Activated CD8-positive, alpha-beta memory T cell treated with anti-CD3 and anti-CD28 coated beads for 36 hours (primary cell): ENCODE data around the gene LIF. TPM values are rescaled to one million over a fixed set of nuclear protein-coding genes. Genes with fewer than 3 reads are reported as not detected.

Source experiments
- CTCF ChIA-PET: fragments of 350-600 bp; sonication (Branson Sonifier 250); formaldehyde crosslinking; loops from one replicate; lab custom pipeline; 2021; ENCODE audit warnings: antibody characterized with exemption; lab: Charles Lee
- POLR2A ChIA-PET: fragments of 350-600 bp; sonication (Branson Sonifier 250); formaldehyde crosslinking; loops from one replicate; lab custom pipeline; 2021; ENCODE audit warnings: antibody characterized with exemption; lab: Charles Lee
- total RNA-seq, 2 experiments: library from RNA; stranded (reverse); gene quantifications; one replicate each; pipeline ENCODE4 v1.2.3, GENCODE V29; 2021

Gene LIF
- total RNA-seq, 2 experiments from 2014 or later: 121 to 128 TPM

GRCh38 chr22:30253205-30253852 lies 6.8 kb upstream of the LIF start:
- POLR2A ChIA-PET: no interaction called here
- CTCF ChIA-PET: interaction anchor here (1.2 to 1.3 kb wide), 2 partner anchors 10 to 34 kb away, joined by 3 to 6 read pairs; no protein-coding TSS in a partner anchor

GRCh38 chr22:30252411-30253204 lies 6.0 kb upstream of the LIF start:
- ChIA-PET CTCF (no interaction called here), POLR2A (interaction anchor here (0.6 kb wide), 1 partner anchor 15 kb away, joined by 3 read pairs; no protein-coding TSS in a partner anchor)

GRCh38 chr22:30251711-30252110 lies 5.2 kb upstream of the LIF start:
- POLR2A ChIA-PET: interaction anchor here (0.6 kb wide), 1 partner anchor 16 kb away, joined by 3 read pairs; no protein-coding TSS in a partner anchor

GRCh38 chr22:30250661-30251267 lies 4.2 kb upstream of the LIF start:
- ChIA-PET POLR2A (no interaction called here), CTCF (interaction anchor here (1.5 to 2.0 kb wide), 3 partner anchors 9 to 142 kb away, joined by 3 to 11 read pairs (median 8); no protein-coding TSS in a partner anchor)

More at GRCh38 chr22:30251711-30252110, 5.2 kb upstream of the LIF start:
- CTCF ChIA-PET: interaction anchor here (1.5 to 2.0 kb wide), 3 partner anchors 8 to 143 kb away, joined by 3 to 11 read pairs (median 8); no protein-coding TSS in a partner anchor

GRCh38 chr22:30250039-30250565 lies 3.5 kb upstream of the LIF start:
- CTCF ChIA-PET: interaction anchor here (1.5 to 2.0 kb wide), 3 partner anchors 10 to 142 kb away, joined by 3 to 11 read pairs (median 8); no protein-coding TSS in a partner anchor
- POLR2A ChIA-PET: no interaction called here

- ChIA-PET CTCF (interaction anchor here (0.6 to 2.0 kb wide), 2 partner anchors 141 to 483 kb away, joined by 3 to 8 read pairs; partner anchors contain the start of gene ZMAT5), POLR2A (no interaction called here)
Observed at GRCh38 chr22:30249049-30250038, 2.8 kb upstream of the LIF start.

- CTCF ChIA-PET: interaction anchor here (0.7 kb wide), 1 partner anchor 39 kb away, joined by 3 read pairs; no protein-coding TSS in a partner anchor
- POLR2A ChIA-PET: no interaction called here
Observed at GRCh38 chr22:30248484-30248883, 1.9 kb upstream of the LIF start.

GRCh38 chr22:30247974-30248373 lies 1.4 kb upstream of the LIF start:
- ChIA-PET CTCF (interaction anchor here (0.7 kb wide), 1 partner anchor 40 kb away, joined by 3 read pairs; no protein-coding TSS in a partner anchor), POLR2A (no interaction called here)

GRCh38 chr22:30247561-30247960 lies 1.0 kb upstream of the LIF start:
- ChIA-PET CTCF (interaction anchor here (0.7 kb wide), 1 partner anchor 40 kb away, joined by 3 read pairs; no protein-coding TSS in a partner anchor), POLR2A (no interaction called here)

- ChIA-PET POLR2A (interaction anchor here (0.6 kb wide), 1 partner anchor 108 kb away, joined by 7 read pairs; no protein-coding TSS in a partner anchor), CTCF (interaction anchor here (0.7 to 1.3 kb wide), 3 partner anchors 9 to 68 kb away, joined by 3 to 4 read pairs (median 3); no protein-coding TSS in a partner anchor)
Observed at GRCh38 chr22:30246814-30247376, 336 bp upstream of the LIF start.

GRCh38 chr22:30245181-30245984 lies 1.2 kb downstream of the LIF start:
- POLR2A ChIA-PET: interaction anchor here (0.5 to 0.7 kb wide), 2 partner anchors 459 to 625 kb away, joined by 3 read pairs; no protein-coding TSS in a partner anchor
- CTCF ChIA-PET: interaction anchor here (0.8 to 1.3 kb wide), 2 partner anchors 8 to 10 kb away, joined by 3 to 4 read pairs (median 3); no protein-coding TSS in a partner anchor

GRCh38 chr22:30244641-30245040 lies 1.9 kb downstream of the LIF start:
- CTCF ChIA-PET: interaction anchor here (1.1 kb wide), 1 partner anchor 11 kb away, joined by 4 read pairs; no protein-coding TSS in a partner anchor
- POLR2A ChIA-PET: interaction anchor here (0.5 kb wide), 1 partner anchor 458 kb away, joined by 3 read pairs; no protein-coding TSS in a partner anchor

GRCh38 chr22:30244066-30244465 lies 2.5 kb downstream of the LIF start:
- ChIA-PET POLR2A (no interaction called here), CTCF (interaction anchor here (0.9 to 1.1 kb wide), 2 partner anchors 12 to 135 kb away, joined by 3 to 4 read pairs; no protein-coding TSS in a partner anchor)

- CTCF ChIA-PET: interaction anchor here (0.9 kb wide), 1 partner anchor 135 kb away, joined by 3 read pairs; no protein-coding TSS in a partner anchor
Observed at GRCh38 chr22:30243661-30244060, 2.9 kb downstream of the LIF start.

GRCh38 chr22:30241576-30242371 lies 4.8 kb downstream of the LIF start:
- CTCF ChIA-PET: interaction anchor here (1.4 kb wide), 1 partner anchor 13 kb away, joined by 4 read pairs; no protein-coding TSS in a partner anchor

More at GRCh38 chr22:30243661-30244060, 2.9 kb downstream of the LIF start:
- POLR2A ChIA-PET: no interaction called here

More at GRCh38 chr22:30241576-30242371, 4.8 kb downstream of the LIF start:
- POLR2A ChIA-PET: no interaction called here
